Hepatocyte (in vitro differentiated cells): ENCODE measurements around the gene PCSK4.

Source experiments
- EZH2 ChIP-seq: fragments of 200-600 bp; sonication (generic); IDR thresholded peaks from 2 replicates; pipeline ENCODE4 v1.6.1; 2016; ENCODE audit warnings: antibody characterized with exemption, mild to moderate bottlenecking, borderline replicate concordance
- TF ChIP-seq, protein P1 (sequence below): fragments of 200-600 bp; sonication (generic); IDR thresholded peaks from 2 replicates; pipeline ENCODE4 v1.5.1; 2016; ENCODE audit warnings: antibody characterized with exemption, mild to moderate bottlenecking; ENCODE audit not compliant: poor library complexity

DNA sequence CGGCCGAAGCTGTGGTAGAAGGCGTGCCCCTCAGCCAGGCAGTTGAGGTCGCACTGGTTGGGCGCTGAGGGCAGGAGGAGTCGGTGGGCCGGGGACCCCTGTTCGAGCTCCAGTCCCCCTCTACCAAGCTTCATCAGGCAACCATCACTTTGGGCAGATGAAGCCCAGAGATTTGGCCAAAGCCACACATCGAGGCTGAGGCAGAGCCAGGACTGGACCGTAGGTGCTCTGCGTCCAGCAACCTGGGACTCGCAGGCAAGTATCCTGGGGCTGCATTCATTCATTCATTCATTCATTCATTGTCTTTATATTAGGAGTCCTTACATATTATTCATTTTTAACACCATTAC is 18.3 kb upstream of the PCSK4 start:
- TF ChIP-seq, protein P1, sequence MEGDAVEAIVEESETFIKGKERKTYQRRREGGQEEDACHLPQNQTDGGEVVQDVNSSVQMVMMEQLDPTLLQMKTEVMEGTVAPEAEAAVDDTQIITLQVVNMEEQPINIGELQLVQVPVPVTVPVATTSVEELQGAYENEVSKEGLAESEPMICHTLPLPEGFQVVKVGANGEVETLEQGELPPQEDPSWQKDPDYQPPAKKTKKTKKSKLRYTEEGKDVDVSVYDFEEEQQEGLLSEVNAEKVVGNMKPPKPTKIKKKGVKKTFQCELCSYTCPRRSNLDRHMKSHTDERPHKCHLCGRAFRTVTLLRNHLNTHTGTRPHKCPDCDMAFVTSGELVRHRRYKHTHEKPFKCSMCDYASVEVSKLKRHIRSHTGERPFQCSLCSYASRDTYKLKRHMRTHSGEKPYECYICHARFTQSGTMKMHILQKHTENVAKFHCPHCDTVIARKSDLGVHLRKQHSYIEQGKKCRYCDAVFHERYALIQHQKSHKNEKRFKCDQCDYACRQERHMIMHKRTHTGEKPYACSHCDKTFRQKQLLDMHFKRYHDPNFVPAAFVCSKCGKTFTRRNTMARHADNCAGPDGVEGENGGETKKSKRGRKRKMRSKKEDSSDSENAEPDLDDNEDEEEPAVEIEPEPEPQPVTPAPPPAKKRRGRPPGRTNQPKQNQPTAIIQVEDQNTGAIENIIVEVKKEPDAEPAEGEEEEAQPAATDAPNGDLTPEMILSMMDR, result no peak
- TF ChIP-seq EZH2, result no peak
